ENCODE data around the gene AMY2B. TPM values are rescaled to one million over a fixed set of nuclear protein-coding genes. Genes with fewer than 3 reads are reported as not detected.
"Not testable (repeated sequence)": the region's sequence is repeated elsewhere in the genome, so short reads cannot be mapped to it uniquely, and the experiment has no call there.

The AMY2B gene
- total and polyA plus RNA-seq, 7 experiments from 2014 or later: 1.5 to 65.0 (median 37.2) TPM

GRCh38 chr1:103602740-103603139, 31.4 kb downstream of the AMY2B start:
- H3K27ac ChIP-seq (ENCODE audit: low read depth, low read length); H3K4me1 ChIP-seq (ENCODE audit: control insufficient read depth in 2 of 2, insufficient read depth in 2 of 2, low read length in 2 of 2); CTCF ChIA-PET; H3K4me3 Mint-ChIP-seq; POLR2A ChIA-PET; H3K36me3 Mint-ChIP-seq; H3K27me3 ChIP-seq (ENCODE audit: control insufficient read depth in 2 of 2, insufficient read depth in 2 of 2, low read length in 2 of 2); DNase-seq; ATAC-seq; H3K27me3 Mint-ChIP-seq; intact Hi-C loops (cut with micrococcal nuclease); H3K4me3 ChIP-seq (ENCODE audit: low read length); H3K36me3 ChIP-seq (ENCODE audit: control insufficient read depth in 2 of 3, insufficient read depth in 3 of 3, low read length in 3 of 3); H3K27ac Mint-ChIP-seq; H3K9me3 ChIP-seq (ENCODE audit: control insufficient read depth in 2 of 3, low read length in 3 of 3); H3K9me3 Mint-ChIP-seq; H3K4me1 Mint-ChIP-seq: not testable (repeated sequence)

GRCh38 chr1:103616362-103616761, 45.0 kb downstream of the AMY2B start:
- Histone ChIP-seq H3K27me3 (ENCODE audit: control insufficient read depth in 2 of 2, insufficient read depth in 2 of 2, low read length in 2 of 2) (no peaks in the 10 kb centered on the region), H3K4me1 (ENCODE audit: control insufficient read depth in 2 of 2, insufficient read depth in 2 of 2, low read length in 2 of 2) (no peaks in the 10 kb centered on the region), H3K36me3 (ENCODE audit: control insufficient read depth in 2 of 3, insufficient read depth in 3 of 3, low read length in 3 of 3) (no peaks in the 10 kb centered on the region), H3K4me3 (ENCODE audit: low read length) (no peak overlapping the region), H3K9me3 (ENCODE audit: control insufficient read depth in 2 of 3, low read length in 3 of 3) (no peaks in the 10 kb centered on the region), H3K27ac (ENCODE audit: low read depth, low read length) (no peak overlapping the region)
- CTCF ChIA-PET: no interaction called here
- Mint-ChIP-seq H3K36me3 (no peaks in the 10 kb centered on the region), H3K27me3 (no peaks in the 10 kb centered on the region), H3K4me3 (no peak overlapping the region), H3K4me1 (no peaks in the 10 kb centered on the region), H3K9me3 (peaks cover 0 to 8% (median 0%) of the 10 kb centered on the region in 11 donors), H3K27ac (no peak overlapping the region)
- ATAC-seq (no peak), DNase-seq (no peak)
- POLR2A ChIA-PET: no interaction called here
- intact Hi-C loops (cut with micrococcal nuclease): no loop called here

- intact Hi-C loops (cut with micrococcal nuclease); POLR2A ChIA-PET: not testable (repeated sequence)
These were observed 45.6 kb downstream of the AMY2B start, which contains the start of gene AMY2A for GRCh38 chr1:103616994-103617477. AMY2A (plus strand) TSS chr1:103617427; CDS start chr1:103617441, 14 bp downstream.

DNA sequence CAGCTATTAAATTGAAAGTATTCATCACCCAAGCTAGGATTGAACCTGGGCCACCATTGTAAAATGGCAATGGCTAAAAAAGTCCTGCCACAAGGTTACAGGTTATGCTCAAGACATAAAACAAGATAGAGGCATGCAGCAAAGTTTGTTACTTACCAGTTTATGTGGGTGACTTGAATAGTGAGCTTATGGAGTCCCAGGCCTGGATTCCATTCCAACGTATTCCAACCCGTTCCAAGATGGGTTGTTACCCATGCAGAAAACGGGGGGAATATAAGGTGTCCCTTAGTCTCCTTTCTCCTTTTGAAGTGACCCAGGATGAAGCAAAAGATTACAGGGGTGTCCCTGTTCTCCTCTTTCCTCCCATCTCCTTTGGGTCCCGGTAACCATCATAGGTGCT, 56.0 kb downstream of the AMY2B start:
- intact Hi-C loops (cut with micrococcal nuclease); H3K4me1 Mint-ChIP-seq; ATAC-seq; H3K4me3 ChIP-seq (ENCODE audit: low read length); H3K9me3 Mint-ChIP-seq; H3K36me3 Mint-ChIP-seq; H3K4me3 Mint-ChIP-seq; H3K9me3 ChIP-seq (ENCODE audit: control insufficient read depth in 2 of 3, low read length in 3 of 3); DNase-seq; H3K27me3 Mint-ChIP-seq; H3K27ac ChIP-seq (ENCODE audit: low read depth, low read length); H3K36me3 ChIP-seq (ENCODE audit: control insufficient read depth in 2 of 3, insufficient read depth in 3 of 3, low read length in 3 of 3); H3K27me3 ChIP-seq (ENCODE audit: control insufficient read depth in 2 of 2, insufficient read depth in 2 of 2, low read length in 2 of 2); CTCF ChIA-PET; POLR2A ChIA-PET; H3K4me1 ChIP-seq (ENCODE audit: control insufficient read depth in 2 of 2, insufficient read depth in 2 of 2, low read length in 2 of 2); H3K27ac Mint-ChIP-seq: not testable (repeated sequence)

More at GRCh38 chr1:103616994-103617477, 45.6 kb downstream of the AMY2B start, which contains the start of gene AMY2A:
- H3K27ac ChIP-seq (ENCODE audit: low read depth, low read length); CTCF ChIA-PET; H3K36me3 Mint-ChIP-seq; H3K27me3 Mint-ChIP-seq; H3K27me3 ChIP-seq (ENCODE audit: control insufficient read depth in 2 of 2, insufficient read depth in 2 of 2, low read length in 2 of 2); H3K4me1 Mint-ChIP-seq; H3K9me3 Mint-ChIP-seq; H3K4me3 Mint-ChIP-seq; DNase-seq; H3K36me3 ChIP-seq (ENCODE audit: control insufficient read depth in 2 of 3, insufficient read depth in 3 of 3, low read length in 3 of 3); ATAC-seq; H3K4me3 ChIP-seq (ENCODE audit: low read length); H3K27ac Mint-ChIP-seq; H3K4me1 ChIP-seq (ENCODE audit: control insufficient read depth in 2 of 2, insufficient read depth in 2 of 2, low read length in 2 of 2); H3K9me3 ChIP-seq (ENCODE audit: control insufficient read depth in 2 of 3, low read length in 3 of 3): not testable (repeated sequence)

Other genes starting within 250 kb of the AMY2B start
- gene RNPC3, start 45.9 kb upstream of the AMY2B start, total RNA-seq: 10 to 100 TPM; 35.3 to 99.4 (median 52.1) TPM
- gene RNPC3, start 45.9 kb upstream of the AMY2B start, polyA plus RNA-seq: 10 to 100 TPM; 16.3 to 16.6 TPM
- gene AMY2A, start 45.8 kb downstream of the AMY2B start, total RNA-seq: under 1 TPM in 1 of 5 experiments, not detected in 4; 0.35 TPM
- not detected for gene AMY2A, start 45.8 kb downstream of the AMY2B start, polyA plus RNA-seq
- not detected for gene AMY1A, start 84.2 kb downstream of the AMY2B start, total RNA-seq
- gene AMY1A, start 84.2 kb downstream of the AMY2B start, polyA plus RNA-seq: not detected
- not detected for gene AMY1B, start 124.6 kb downstream of the AMY2B start, total RNA-seq
- not detected for gene AMY1B, start 124.6 kb downstream of the AMY2B start, polyA plus RNA-seq
- not detected for gene AMY1C, start 178.3 kb downstream of the AMY2B start, total RNA-seq
- not detected for gene AMY1C, start 178.3 kb downstream of the AMY2B start, polyA plus RNA-seq